IMR-90 (cell line): ENCODE data around the gene EPB41L2. TPM values are rescaled to one million over a fixed set of nuclear protein-coding genes. Genes with fewer than 3 reads are reported as not detected.

Experiments used
- ATAC-seq: fragments of 200-7000 bp; cut with Tn5 transposase; 2 replicates; pipeline ENCODE4 v1.9.1; 2020; ENCODE audit warnings: low read depth, mild to moderate bottlenecking, moderate library complexity
- BruUV-seq: library from RNA; stranded (reverse); fragments of 400-500 nt; replicated peaks from 2 replicates; lab custom pipeline; 2021; lab: Mats Ljungman, UMichigan
- CTCF ChIA-PET: fragments of 300-600 bp; formaldehyde crosslinking; extraction: SDS; loops from one replicate; lab custom pipeline; 2021; ENCODE audit warnings: antibody characterized with exemption; lab: Yijun Ruan, JAX
- POLR2A ChIA-PET: fragments of 300-600 bp; sonication (Branson Sonifier 250); formaldehyde crosslinking; loops from one replicate; lab custom pipeline; 2022; ENCODE audit warnings: antibody characterized with exemption; ENCODE audit not compliant: unreplicated experiment; lab: Charles Lee
- DNase-seq: peaks from one replicate; pipeline ENCODE4 v3.0.0; 2013
- H2AFZ ChIP-seq: replicated peaks from 2 replicates; pipeline ENCODE3; 2013; ENCODE audit warnings: low read length, mild to moderate bottlenecking; ENCODE audit not compliant: poor library complexity
- H2AK5ac ChIP-seq: 2 replicates; pipeline ENCODE4 v1.6.1; 2013; ENCODE audit warnings: low read depth, low read length, inconsistent platforms
- H2AK9ac ChIP-seq: replicated peaks from 2 replicates; pipeline ENCODE3; 2013; ENCODE audit warnings: mild to moderate bottlenecking, low read depth, low read length, moderate library complexity; ENCODE audit not compliant: poor library complexity
- H2BK120ac ChIP-seq: 2 replicates; pipeline ENCODE4 v1.6.1; 2013; ENCODE audit warnings: low read depth, low read length, inconsistent platforms
- H2BK15ac ChIP-seq: 3 replicates; pipeline ENCODE4 v1.6.1; 2013; ENCODE audit warnings: low read depth, low read length, inconsistent platforms
- H2BK20ac ChIP-seq: 2 replicates; pipeline ENCODE4 v1.6.1; 2013; ENCODE audit warnings: low read depth, mild to moderate bottlenecking, inconsistent platforms, low read length, moderate library complexity
- H2BK5ac ChIP-seq: 2 replicates; pipeline ENCODE4 v1.6.1; 2013; ENCODE audit warnings: mild to moderate bottlenecking, low read depth, low read length, inconsistent platforms; ENCODE audit not compliant: poor library complexity, severe bottlenecking
- H3K14ac ChIP-seq: replicated peaks from 2 replicates; pipeline ENCODE4 v1.6.1; 2013; ENCODE audit warnings: low read depth, low read length, inconsistent platforms
- H3K18ac ChIP-seq: 2 replicates; pipeline ENCODE4 v1.6.1; 2013; ENCODE audit warnings: low read depth, low read length, control low read depth
- H3K23ac ChIP-seq: 2 replicates; pipeline ENCODE4 v1.6.1; 2013; ENCODE audit warnings: low read depth, low read length, inconsistent platforms
- H3K27ac ChIP-seq: 2 replicates; pipeline ENCODE4 v1.5.1; 2013; ENCODE audit warnings: mild to moderate bottlenecking, control low read depth, low read length; ENCODE audit not compliant: insufficient read depth
- H3K27me3 ChIP-seq: 2 replicates; pipeline ENCODE4 v1.6.1; 2013; ENCODE audit warnings: low read length; ENCODE audit not compliant: control insufficient read depth, insufficient read depth
- H3K36me3 ChIP-seq: 2 replicates; pipeline ENCODE4 v1.6.1; 2013; ENCODE audit warnings: low read length, mixed read lengths; ENCODE audit not compliant: control insufficient read depth, insufficient read depth
- H3K4ac ChIP-seq: 2 replicates; pipeline ENCODE4 v1.6.1; 2013; ENCODE audit warnings: low read depth, low read length, inconsistent platforms
- H3K4me1 ChIP-seq: 2 replicates; pipeline ENCODE4 v1.6.1; 2013; ENCODE audit warnings: low read length, mixed read lengths; ENCODE audit not compliant: control insufficient read depth, insufficient read depth
- H3K4me2 ChIP-seq: 2 replicates; pipeline ENCODE4 v1.6.1; 2013; ENCODE audit warnings: low read depth, mild to moderate bottlenecking, control low read depth, low read length, moderate library complexity
- H3K4me3 ChIP-seq: 2 replicates; pipeline ENCODE4 v1.5.1; 2013; ENCODE audit warnings: low read depth, mild to moderate bottlenecking, control low read depth, low read length, moderate library complexity; ENCODE audit not compliant: insufficient read depth
- H3K56ac ChIP-seq: 2 replicates; pipeline ENCODE4 v1.6.1; 2013; ENCODE audit warnings: low read length, inconsistent platforms; ENCODE audit not compliant: insufficient read depth; ENCODE audit errors: extremely low read depth
- H3K79me1 ChIP-seq, 2 experiments: 2 replicates each; pipeline ENCODE4 v1.6.1; 2013; ENCODE audit warnings: low read length in 2 of 2, inconsistent platforms in 1 of 2, low read depth in 1 of 2
- H3K9ac ChIP-seq: 2 replicates; pipeline ENCODE4 v1.6.1; 2013; ENCODE audit warnings: low read depth, low read length, control low read depth
- H3K9me1 ChIP-seq: 2 replicates; pipeline ENCODE4 v1.6.1; 2013; ENCODE audit warnings: low read length, inconsistent platforms; ENCODE audit not compliant: insufficient read depth
- H3K9me3 ChIP-seq: 2 replicates; pipeline ENCODE4 v1.6.1; 2013; ENCODE audit warnings: low read length; ENCODE audit not compliant: control insufficient read depth, insufficient read depth
- H4K20me1 ChIP-seq: 2 replicates; pipeline ENCODE4 v1.6.1; 2013; ENCODE audit warnings: low read length, inconsistent platforms; ENCODE audit not compliant: insufficient read depth
- H4K5ac ChIP-seq: 2 replicates; pipeline ENCODE4 v1.6.1; 2013; ENCODE audit warnings: mild to moderate bottlenecking, low read depth, low read length, control low read depth
- H4K8ac ChIP-seq, 2 experiments: 2 replicates each; pipeline ENCODE4 v1.6.1; 2013; ENCODE audit warnings: low read depth in 2 of 2, low read length in 2 of 2, control low read depth in 1 of 2, inconsistent platforms in 1 of 2
- H4K91ac ChIP-seq: 2 replicates; pipeline ENCODE4 v1.6.1; 2013; ENCODE audit warnings: low read depth, low read length, inconsistent platforms; ENCODE audit not compliant: insufficient read depth
- CEBPB ChIP-seq: IDR thresholded peaks from 2 replicates; pipeline ENCODE4 v1.6.1; 2012; ENCODE audit warnings: low read depth, low read length, improper control_type of control experiment
- CHD1 ChIP-seq: IDR thresholded peaks from 2 replicates; pipeline ENCODE4 v1.6.1; 2012; ENCODE audit warnings: low read depth, low read length, improper control_type of control experiment
- CTCF ChIP-seq: conservative IDR thresholded peaks from 2 replicates; pipeline ENCODE4 v1.5.1; 2012; ENCODE audit warnings: mild to moderate bottlenecking, low read depth, low read length, improper control_type of control experiment
- MAFK ChIP-seq: IDR thresholded peaks from 2 replicates; pipeline ENCODE4 v1.6.1; 2012; ENCODE audit warnings: low read depth, low read length, improper control_type of control experiment
- MAZ ChIP-seq: IDR thresholded peaks from 2 replicates; pipeline ENCODE4 v1.6.1; 2012; ENCODE audit warnings: low read depth, mild to moderate bottlenecking, low read length, improper control_type of control experiment, moderate library complexity, borderline replicate concordance
- POLR2A ChIP-seq: IDR thresholded peaks from 2 replicates; pipeline ENCODE4 v1.6.1; 2012; ENCODE audit warnings: mild to moderate bottlenecking, low read depth, low read length
- RCOR1 ChIP-seq: IDR thresholded peaks from 2 replicates; pipeline ENCODE4 v1.6.1; 2012; ENCODE audit warnings: mild to moderate bottlenecking, low read length, improper control_type of control experiment; ENCODE audit not compliant: insufficient replicate concordance
- RFX5 ChIP-seq: IDR thresholded peaks from 2 replicates; pipeline ENCODE4 v1.8.0; 2012; ENCODE audit warnings: low read depth, mild to moderate bottlenecking, low read length, moderate library complexity
- SMC3 ChIP-seq: fragments of 150-350 bp; IDR thresholded peaks from 2 replicates; pipeline ENCODE4 v1.6.1; 2016; ENCODE audit warnings: low read depth, mild to moderate bottlenecking, antibody characterized with exemption, low read length, moderate library complexity
- USF2 ChIP-seq: fragments of 150-350 bp; IDR thresholded peaks from 2 replicates; pipeline ENCODE4 v1.6.1; 2017; ENCODE audit warnings: mild to moderate bottlenecking, antibody characterized with exemption, low read length, low read depth
- WGBS, 2 experiments: methylation state at CpG; one replicate each; pipeline versions ENCODE4 v1.1.5 to v1.1.7; 2013; ENCODE audit warnings: missing lambda C conversion rate in 2 of 2; ENCODE audit not compliant: insufficient read length in 1 of 2; ENCODE audit errors: extremely low coverage in 2 of 2; 5-methylcytosine and 5-hydroxymethylcytosine counted together
- dilution Hi-C: fragments of 300-500 bp; cut with HindIII; formaldehyde crosslinking; loops from one replicate; pipeline ENCODE4 v1.14.3; 2018; ENCODE audit warnings: low sequenced_read_pairs; ENCODE audit not compliant: unreplicated experiment
- in situ Hi-C: fragments of 300-500 bp; cut with MboI; formaldehyde crosslinking; loops from 3 replicates; pipeline ENCODE4 v1.14.3; 2019; ENCODE audit warnings: low sequenced_read_pairs, inconsistent platforms, mixed read lengths
- intact Hi-C: fragments of 100-400 bp; cut with micrococcal nuclease; formaldehyde crosslinking; loops from 2 replicates; pipeline ENCODE4 v1.10.0; 2022
- polyA plus RNA-seq, 3 experiments: library from polyadenylated mRNA; depleted of rRNA; stranded (reverse); fragments of >200 nt; gene quantifications; 2 replicates each; pipeline ENCODE4 v1.2.3, GENCODE V29; 2012; ENCODE audit warnings: low replicate concordance in 1 of 3
- total RNA-seq: library from RNA; depleted of rRNA; stranded (reverse); fragments of >200 nt; gene quantifications from 2 replicates; pipeline ENCODE4 v1.2.3, GENCODE V29; 2012

EPB41L2 gene
- total and polyA plus RNA-seq, 2 of the 4 experiments (the other 2 are of a cell fraction): 85.7 to 99.8 TPM

GRCh38 chr6:130859161-130859867, 203.7 kb downstream of the EPB41L2 start:
- Histone ChIP-seq H2BK5ac (no peak overlapping the region), H3K18ac (no peak overlapping the region), H3K23ac (no peak overlapping the region), H2BK20ac (no peak overlapping the region), H2BK15ac (no peak overlapping the region), H3K4me3 (no peak overlapping the region), H4K20me1 (no peaks in the 10 kb centered on the region), H2AK9ac (no peak overlapping the region), H3K4me1 (no peaks in the 10 kb centered on the region), H3K27ac (no peak overlapping the region), H3K4me2 (no peak overlapping the region), H4K8ac (no peak overlapping the region), H3K9ac (no peak overlapping the region), H3K14ac (no peak overlapping the region), H2AK5ac (no peak overlapping the region), H3K4ac (no peak overlapping the region), H3K27me3 (no peaks in the 10 kb centered on the region), H3K36me3 (peaks cover 24% of the 10 kb centered on the region), H3K9me1 (no peaks in the 10 kb centered on the region), H3K9me3 (no peaks in the 10 kb centered on the region), H4K91ac (no peak overlapping the region), H3K79me1 (peaks cover 0 to 8% of the 10 kb centered on the region in 2 experiments; a peak in 2 of 4 replicates), H4K5ac (no peak overlapping the region), H2BK120ac (no peak overlapping the region), H3K56ac (no peak overlapping the region), H2AFZ (no peak overlapping the region)
- intact Hi-C loops: no loop called here
- TF ChIP-seq MAZ (no peak), RFX5 (no peak), POLR2A (no peak), CHD1 (no peak), RCOR1 (no peak), CEBPB (no peak), USF2 (no peak), MAFK (no peak), CTCF (no peak), SMC3 (no peak)
- dilution Hi-C loops: no loop called here
- CTCF ChIA-PET: interaction anchor here (1.1 to 2.0 kb wide), 2 partner anchors 12 to 18 kb away, joined by 3 to 4 read pairs; no protein-coding TSS in a partner anchor
- DNase-seq (no peak), ATAC-seq (no peak)
- no TSS peak for BruUV-seq
- POLR2A ChIA-PET: no interaction called here
- in situ Hi-C loops: no loop called here
- WGBS, 2 experiments: no CpG with 5 or more reads among the region's 11 CpGs
